EH (cell line): ENCODE measurements around the gene VILL.

Experiments
- DNase-seq: peaks from one replicate; pipeline ENCODE4 v3.0.0-alpha.2; 2015; ENCODE audit warnings: low read depth

The VILL gene

GRCh38 chr3:37990527-37990926 is at the start of gene VILL:
Gene VILL (plus strand): TSS chr3:37990786. CDS start chr3:37993673, 2,887 bp downstream.
- no peak for DNase-seq

GRCh38 chr3:37941608-37942508 is 48.7 kb upstream of the VILL start:
- no peak for DNase-seq

GRCh38 chr3:37942646-37943045 is 47.9 kb upstream of the VILL start:
- no peak for DNase-seq

GRCh38 chr3:37943126-37943525 is 47.5 kb upstream of the VILL start:
- DNase-seq, result no peak

- DNase-seq, result no peak
Observed at GRCh38 chr3:37943631-37944314, 46.8 kb upstream of the VILL start.

- no peak for DNase-seq
Observed at GRCh38 chr3:37944391-37944842, 46.2 kb upstream of the VILL start.

- DNase-seq, result no peak
Observed at GRCh38 chr3:37945156-37945806, 45.3 kb upstream of the VILL start.

- peak; percentile 93 for DNase-seq
Observed at GRCh38 chr3:37945807-37946530, 44.6 kb upstream of the VILL start.

DNA sequence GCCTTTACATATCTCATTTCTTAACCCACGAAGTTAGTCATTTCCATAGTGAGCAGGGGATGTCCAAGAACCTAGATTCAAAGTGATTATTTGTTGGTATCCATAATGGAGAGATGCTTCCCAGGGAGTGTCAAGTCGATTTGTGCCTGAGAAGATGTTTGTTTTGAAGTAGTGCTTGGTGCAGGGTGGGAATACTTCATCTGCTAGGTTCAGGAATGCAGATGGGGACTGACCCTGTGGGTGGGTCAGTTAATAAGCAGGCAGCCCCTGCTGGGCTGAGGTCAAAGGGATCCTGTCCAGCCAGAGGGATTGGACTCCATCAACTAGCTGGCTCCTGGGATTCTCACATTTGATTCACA is 44.1 kb upstream of the VILL start:
- no peak for DNase-seq

DNA sequence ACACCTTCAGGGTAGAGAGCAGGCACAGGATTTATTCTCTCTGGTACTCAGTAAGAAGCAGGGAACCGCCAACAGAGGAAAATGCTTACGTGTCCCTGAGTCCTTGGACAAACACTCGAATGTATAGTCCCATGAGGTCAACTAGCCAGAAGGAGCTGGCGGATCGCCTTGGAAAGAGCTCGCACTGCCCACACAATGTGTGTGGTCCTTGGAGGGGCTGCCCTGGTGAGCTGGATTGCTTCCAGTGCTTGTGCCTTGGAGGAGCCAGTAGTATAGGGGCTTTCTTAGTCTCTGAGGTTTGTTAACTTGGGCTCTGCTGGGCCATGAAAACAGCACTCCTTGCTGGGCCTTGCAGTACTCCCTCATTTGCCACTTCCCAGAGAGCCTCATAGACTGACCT is 40.7 kb upstream of the VILL start:
- DNase-seq, result no peak

DNA sequence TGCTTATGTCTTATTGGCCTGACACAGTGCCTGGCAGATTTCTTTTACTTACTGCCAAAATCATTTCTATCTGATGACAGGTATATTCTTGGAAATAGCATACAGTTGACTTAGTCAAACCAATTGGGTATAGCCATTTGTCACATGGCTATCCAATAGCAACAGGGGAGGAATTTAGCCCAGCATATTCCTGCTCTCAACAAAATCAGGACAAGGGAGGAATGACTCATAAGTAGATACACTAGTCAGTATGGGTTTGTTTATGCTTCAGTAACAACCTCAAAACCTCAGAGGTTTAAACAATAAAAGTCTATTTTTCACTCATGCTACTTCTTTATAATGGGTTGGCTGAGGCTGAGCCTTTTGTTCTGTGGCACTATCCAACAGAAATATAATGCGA is 38.0 kb upstream of the VILL start:
- DNase-seq, result peak; percentile 34

GRCh38 chr3:37953226-37953625 is 37.4 kb upstream of the VILL start:
- no peak for DNase-seq

DNA sequence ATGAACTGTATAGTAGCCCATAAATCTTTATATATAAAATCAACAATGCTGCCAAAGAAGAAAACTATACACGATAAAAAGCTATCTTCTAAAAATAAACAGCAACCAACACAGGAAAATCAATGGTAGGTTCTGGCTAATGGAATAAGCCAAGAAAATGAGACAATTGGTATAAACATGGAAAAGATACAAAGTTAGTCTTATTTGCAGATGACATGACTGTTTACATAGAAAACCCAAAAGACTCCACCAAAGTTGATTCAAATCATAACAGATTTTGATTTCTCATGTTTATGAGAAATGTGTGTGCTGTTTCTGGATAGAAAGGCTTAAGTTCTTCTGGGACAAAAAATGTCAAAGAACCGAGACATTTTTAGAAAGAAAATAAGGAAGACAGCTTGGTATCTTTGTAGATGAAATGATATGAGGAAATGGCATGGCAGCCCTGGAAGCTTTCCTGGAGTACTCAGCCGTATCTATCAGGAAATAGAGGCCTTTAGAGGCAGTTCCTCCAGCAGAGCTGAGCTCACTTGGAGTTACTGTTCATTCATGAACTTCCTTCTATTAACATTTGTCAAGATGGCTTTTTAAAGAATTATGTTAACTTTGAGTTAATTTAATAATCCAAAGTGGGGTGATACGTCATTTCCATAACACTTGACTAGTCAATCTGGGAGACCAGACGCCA is 36.7 kb upstream of the VILL start:
- DNase-seq, result no peak

DNA sequence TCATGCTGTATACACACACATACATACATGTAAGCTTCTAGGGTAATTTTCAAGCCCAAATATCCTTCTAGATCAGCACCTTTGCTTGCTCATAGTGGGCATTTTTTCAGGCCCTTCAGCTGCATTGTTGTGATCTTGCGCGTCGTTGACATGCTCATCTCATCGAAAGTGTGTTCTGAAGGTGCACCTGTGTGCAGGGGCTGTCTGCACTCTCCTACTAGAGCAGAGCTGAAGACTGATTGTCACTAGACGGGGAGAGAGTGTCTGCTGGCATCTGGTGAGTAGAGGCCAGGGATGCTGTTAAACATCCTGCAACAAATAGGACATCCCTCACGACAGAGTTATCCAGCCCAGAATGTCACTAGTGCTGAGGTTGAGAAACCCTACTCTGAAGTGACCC is 35.7 kb upstream of the VILL start:
- no peak for DNase-seq

- DNase-seq, result peak; percentile 68
Observed at GRCh38 chr3:37955918-37956707, 34.5 kb upstream of the VILL start.

GRCh38 chr3:37956723-37957538 is 33.7 kb upstream of the VILL start:
- DNase-seq, result no peak

DNA sequence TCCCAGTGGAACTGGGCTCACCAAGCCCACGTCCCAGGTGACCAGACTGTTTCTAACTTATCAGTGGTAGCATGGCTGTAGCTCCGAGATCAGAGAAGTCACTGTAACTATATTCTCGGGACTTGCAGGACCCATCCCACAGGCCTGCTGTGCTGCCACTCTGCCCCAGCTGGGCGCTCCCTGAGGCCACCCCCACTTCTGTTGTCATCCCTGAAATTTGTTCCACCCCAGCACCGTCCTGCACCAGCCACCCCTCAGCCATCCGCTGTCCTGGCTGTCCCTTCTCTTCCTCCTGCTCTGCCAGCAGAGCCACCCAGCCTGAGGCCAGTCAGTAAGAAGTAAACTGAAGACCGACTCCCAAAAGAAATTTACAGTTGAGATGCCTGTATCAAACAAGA is 33.0 kb upstream of the VILL start:
- no peak for DNase-seq

GRCh38 chr3:37961622-37962431 is 28.8 kb upstream of the VILL start:
- peak; percentile 34 for DNase-seq

DNA sequence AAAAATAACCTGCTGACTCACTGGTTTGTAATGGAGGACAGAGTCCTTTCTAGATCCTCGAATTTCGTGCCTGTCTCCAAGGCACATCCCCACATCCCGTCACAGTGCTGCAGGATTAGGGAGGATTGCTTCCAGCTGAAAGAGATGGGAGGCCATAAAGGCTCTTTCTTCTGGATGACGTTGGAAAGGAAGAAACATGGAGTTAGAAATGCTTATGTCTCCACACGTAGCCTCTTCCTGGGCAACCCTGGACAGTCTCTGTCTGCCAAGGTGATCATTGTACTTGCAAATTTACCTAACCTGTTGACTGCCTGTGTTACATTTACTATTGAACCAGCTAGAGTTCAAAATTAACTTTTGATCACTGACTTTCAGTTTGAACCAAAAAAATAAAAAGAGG is 27.6 kb upstream of the VILL start:
- peak; percentile 78 for DNase-seq
